Measurements from ENCODE around the gene LTK.

LTK gene

DNA sequence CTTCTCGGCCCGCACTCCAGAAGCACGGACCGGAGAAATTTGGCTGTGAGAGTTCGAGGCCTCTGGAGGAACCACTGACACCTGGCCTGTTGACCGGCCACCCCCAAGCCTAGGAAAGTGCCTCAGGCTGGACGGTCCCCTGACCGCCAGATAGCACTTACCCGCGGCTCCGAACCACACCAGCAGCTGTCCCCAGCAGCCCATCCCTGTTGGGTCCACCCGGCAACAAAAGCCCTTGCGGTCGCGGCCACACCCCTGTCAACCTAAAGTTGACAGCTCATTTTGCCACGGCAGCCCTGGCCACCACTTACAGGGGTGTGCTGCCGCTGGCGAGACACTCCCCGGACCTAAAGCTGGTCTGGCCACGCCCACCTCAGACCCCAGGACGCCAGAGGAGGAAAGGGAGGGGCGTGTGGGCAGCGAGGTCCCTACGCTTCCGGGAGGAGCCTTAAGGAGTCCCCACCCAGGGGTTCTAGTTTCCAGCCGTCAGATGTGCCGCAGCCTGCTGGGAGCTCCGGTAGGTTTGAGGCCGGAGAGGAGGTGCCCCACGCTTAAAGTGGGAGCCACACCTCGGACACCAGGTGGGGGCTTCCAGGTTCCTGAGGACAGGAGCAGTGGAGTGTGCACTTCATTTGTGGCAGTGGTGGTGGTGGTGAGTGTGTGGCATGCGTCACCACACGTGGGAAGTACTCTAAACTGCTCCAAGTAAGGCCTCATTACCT lies at the start of gene LTK:
Gene LTK (minus strand): TSS at position 322 of the 722 bp plus-strand sequence. CDS start 118 bp downstream, at position 204.
- DNase-seq (ENCODE audit: low spot score) (no peak), FAIRE-seq (no peak)

- no peak for FAIRE-seq
- no peak for DNase-seq (ENCODE audit: low spot score)
These were observed 49.2 kb upstream of the LTK start for GRCh38 chr15:41562784-41563198.

- no peak for FAIRE-seq
- DNase-seq (ENCODE audit: low spot score), result no peak
These were observed 48.6 kb upstream of the LTK start for GRCh38 chr15:41562244-41562643.

- no peak for DNase-seq (ENCODE audit: low spot score)
These were observed 48.1 kb upstream of the LTK start for GRCh38 chr15:41561777-41562145.

DNA sequence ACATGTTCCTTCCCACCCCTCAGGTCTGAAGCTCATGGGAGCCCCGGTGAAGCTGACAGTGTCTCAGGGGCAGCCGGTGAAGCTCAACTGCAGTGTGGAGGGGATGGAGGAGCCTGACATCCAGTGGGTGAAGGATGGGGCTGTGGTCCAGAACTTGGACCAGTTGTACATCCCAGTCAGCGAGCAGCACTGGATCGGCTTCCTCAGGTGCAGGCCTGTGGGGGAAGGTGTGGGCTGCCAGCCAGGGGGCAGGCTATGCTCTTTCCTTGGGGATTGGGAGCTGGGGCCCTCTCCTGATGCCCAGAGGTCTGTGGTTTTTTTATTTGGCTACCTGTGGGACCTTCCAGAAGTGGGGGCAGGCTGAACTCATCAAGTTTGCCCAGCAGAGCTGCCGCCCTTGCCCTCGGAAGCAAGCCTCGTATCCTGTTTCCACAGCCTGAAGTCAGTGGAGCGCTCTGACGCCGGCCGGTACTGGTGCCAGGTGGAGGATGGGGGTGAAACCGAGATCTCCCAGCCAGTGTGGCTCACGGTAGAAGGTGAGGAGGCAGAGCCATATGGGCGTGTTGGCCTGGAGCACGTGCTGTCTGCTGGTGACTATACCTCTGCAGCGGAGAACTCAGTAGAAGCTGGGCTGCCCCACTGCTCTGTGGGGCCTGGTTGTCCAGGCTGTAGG lies 47.6 kb upstream of the LTK start:
- FAIRE-seq, result no peak

More at GRCh38 chr15:41561777-41562145, 48.1 kb upstream of the LTK start:
- FAIRE-seq, result no peak

DNA sequence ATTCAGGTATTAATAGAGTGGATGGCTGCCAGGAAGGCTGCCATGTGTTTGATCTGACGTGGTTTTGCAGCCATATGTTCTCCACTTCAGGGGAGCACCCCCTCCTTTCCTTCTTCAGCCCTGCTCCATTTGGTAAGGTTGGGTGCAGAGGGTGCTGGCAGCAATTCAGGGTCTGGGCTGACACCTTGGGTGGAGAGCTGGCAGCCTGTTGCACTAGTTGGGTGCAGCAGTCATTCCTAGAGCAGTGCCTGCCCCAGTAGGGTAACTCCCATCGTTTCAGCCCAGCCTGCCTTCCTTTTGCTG lies 46.9 kb upstream of the LTK start:
- no peak for DNase-seq (ENCODE audit: low spot score)
- FAIRE-seq, result no peak

More for the DNA sequence above, 47.6 kb upstream of the LTK start:
- DNase-seq (ENCODE audit: low spot score), result no peak

GRCh38 chr15:41559239-41559782 lies 45.7 kb upstream of the LTK start:
- no peak for FAIRE-seq
- DNase-seq (ENCODE audit: low spot score), result no peak

DNA sequence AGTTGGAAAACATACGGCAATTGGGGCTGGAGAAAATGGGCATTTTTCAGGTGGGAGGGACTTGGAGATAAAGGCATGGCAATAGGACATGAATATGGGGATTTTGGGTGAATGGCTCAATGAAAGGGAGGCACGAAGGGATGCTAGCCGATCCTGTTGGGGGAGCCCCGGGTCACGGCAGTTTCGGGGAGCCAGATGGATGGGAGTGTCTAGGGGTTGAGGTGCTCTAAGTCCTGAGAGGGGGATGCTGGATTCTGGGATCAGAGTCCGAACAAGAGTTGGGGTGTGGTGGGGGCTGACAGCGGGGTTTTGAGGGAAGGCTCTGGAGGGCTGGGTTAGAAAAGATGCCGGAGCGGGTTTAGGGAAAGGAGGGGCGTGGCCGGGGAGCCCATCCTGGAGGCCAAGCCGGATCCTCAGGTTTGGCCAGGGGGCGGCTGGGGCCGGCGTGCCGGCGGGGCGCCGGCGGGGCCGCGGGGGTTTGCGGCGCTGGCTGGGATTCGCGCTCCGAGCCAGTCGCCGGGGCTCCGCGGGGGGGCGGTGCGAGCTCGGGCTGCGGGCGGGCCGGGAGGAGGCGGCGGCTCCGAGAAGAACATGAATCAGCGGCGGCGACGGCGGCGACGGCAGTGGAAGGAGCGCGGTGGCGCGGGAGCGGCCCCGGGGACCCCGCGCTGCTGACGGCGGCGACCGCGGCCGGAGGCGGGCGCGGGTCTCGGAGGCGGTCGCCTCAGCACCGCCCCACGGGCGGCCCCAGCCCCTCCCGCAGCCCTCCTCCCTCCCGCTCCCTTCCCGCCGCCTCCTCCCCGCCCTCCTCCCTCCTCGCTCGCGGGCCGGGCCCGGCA lies 45.0 kb upstream of the LTK start, which contains the start of gene TYRO3:
Gene TYRO3 (plus strand): TSS at position 813 of the 839 bp plus-strand sequence. CDS start 46 bp downstream, outside the sequence.
- DNase-seq (ENCODE audit: low spot score) (peak; percentile 19), FAIRE-seq (no peak)

- DNase-seq (ENCODE audit: low spot score) (peak; percentile 42), FAIRE-seq (no peak)
These were observed 44.2 kb upstream of the LTK start for GRCh38 chr15:41557673-41558399.

GRCh38 chr15:41556677-41557076 lies 43.0 kb upstream of the LTK start:
- DNase-seq (ENCODE audit: low spot score), result no peak
- FAIRE-seq, result no peak

- FAIRE-seq, result no peak
These were observed 41.3 kb upstream of the LTK start for GRCh38 chr15:41554915-41555314.

GRCh38 chr15:41554343-41554742 lies 40.7 kb upstream of the LTK start:
- DNase-seq (ENCODE audit: low spot score) (no peak), FAIRE-seq (no peak)

More at GRCh38 chr15:41554915-41555314, 41.3 kb upstream of the LTK start:
- no peak for DNase-seq (ENCODE audit: low spot score)

GRCh38 chr15:41553731-41554130 lies 40.1 kb upstream of the LTK start:
- FAIRE-seq, result no peak
- DNase-seq (ENCODE audit: low spot score), result no peak

- no peak for FAIRE-seq
- DNase-seq (ENCODE audit: low spot score), result no peak
These were observed 36.6 kb upstream of the LTK start for GRCh38 chr15:41550066-41550775.

DNA sequence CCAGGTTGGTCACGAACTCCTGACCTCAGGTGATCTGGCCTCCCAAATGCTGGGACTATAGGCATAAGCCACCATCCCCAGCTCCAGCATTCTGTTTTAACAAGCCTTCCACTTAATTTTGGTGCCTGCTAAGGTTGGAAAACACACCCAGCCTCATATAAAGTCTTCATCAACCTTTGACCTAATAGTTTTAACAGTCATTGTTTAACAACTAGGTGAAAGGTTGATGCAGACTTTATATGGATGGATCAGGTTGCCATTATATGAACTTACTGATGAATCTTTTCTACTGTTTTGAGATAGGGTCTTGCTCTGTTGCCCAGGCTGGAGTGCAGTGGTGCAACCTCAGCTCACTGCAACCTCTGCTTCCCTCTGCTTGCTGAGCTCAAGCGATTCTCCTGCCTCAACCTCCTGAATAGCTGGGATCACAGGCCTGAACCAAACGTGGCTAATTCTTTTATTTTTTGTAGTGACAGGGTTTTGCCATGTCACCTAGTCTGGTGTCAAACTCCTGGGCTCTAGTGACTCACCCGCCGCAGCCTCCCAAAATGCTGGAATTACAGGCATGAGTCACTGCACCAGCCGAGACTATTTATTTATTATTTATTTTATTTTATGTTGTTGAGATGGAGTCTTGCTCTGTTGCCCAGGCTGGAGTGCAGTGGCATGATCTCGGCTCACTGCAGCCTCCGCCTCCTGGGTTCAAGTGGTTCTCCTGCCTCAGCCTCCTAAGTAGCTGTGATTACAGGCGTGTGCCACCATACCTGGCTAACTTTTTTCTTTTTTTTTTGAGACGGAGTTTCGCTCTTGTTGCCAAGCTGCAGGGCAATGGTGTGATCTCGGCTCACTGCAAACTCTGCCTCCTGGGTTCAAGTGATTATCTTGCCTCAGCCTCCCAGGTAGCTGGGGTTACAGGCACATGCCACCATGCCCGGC lies 33.5 kb upstream of the LTK start:
- FAIRE-seq (peak; percentile 12), DNase-seq (ENCODE audit: low spot score) (peak; percentile 64)

DNA sequence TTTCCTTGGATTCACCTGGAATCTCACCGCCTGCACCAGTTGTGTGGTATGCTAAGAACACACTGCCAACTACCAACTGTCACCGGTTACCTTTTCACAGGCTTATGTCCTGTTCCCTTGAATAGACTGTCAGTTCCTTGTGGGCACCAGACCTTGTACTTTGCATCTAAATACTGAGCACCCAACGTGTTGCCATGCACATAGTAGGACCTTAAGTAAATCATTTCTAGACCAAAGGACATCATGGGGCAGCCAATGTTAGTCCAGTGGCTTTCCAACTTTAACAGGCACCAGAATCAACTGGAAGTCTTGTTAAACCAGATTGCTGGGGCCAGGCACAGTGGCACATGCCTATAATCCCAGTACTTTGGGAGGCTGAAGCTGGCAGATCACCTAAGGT lies 31.6 kb upstream of the LTK start:
- DNase-seq (ENCODE audit: low spot score) (no peak), FAIRE-seq (no peak)

- FAIRE-seq, result no peak
These were observed 31.0 kb upstream of the LTK start for GRCh38 chr15:41544650-41545015.

GRCh38 chr15:41543521-41543870 lies 29.9 kb upstream of the LTK start:
- peak; percentile 8 for DNase-seq (ENCODE audit: low spot score)
- FAIRE-seq, result no peak

More at GRCh38 chr15:41544650-41545015, 31.0 kb upstream of the LTK start:
- DNase-seq (ENCODE audit: low spot score), result no peak

GRCh38 chr15:41536866-41537265 lies 23.2 kb upstream of the LTK start:
- DNase-seq (ENCODE audit: low spot score) (no peak), FAIRE-seq (no peak)
